ENCODE measurements around the gene SHANK1.

The SHANK1 gene

GRCh38 chr19:50697414-50698124, 22.0 kb downstream of the SHANK1 start:
- intact Hi-C loops (cut with DNase I): no loop called here
- DNase-seq: no peak

- no peak for DNase-seq
- intact Hi-C loops (cut with DNase I): no loop called here
Measured at GRCh38 chr19:50696094-50696483, 23.5 kb downstream of the SHANK1 start.

- DNase-seq: peak in 2 of 42 donors; percentile 22 to 32
- intact Hi-C loops (cut with DNase I): no loop called here
Measured at GRCh38 chr19:50695251-50696093, 24.1 kb downstream of the SHANK1 start.

DNA sequence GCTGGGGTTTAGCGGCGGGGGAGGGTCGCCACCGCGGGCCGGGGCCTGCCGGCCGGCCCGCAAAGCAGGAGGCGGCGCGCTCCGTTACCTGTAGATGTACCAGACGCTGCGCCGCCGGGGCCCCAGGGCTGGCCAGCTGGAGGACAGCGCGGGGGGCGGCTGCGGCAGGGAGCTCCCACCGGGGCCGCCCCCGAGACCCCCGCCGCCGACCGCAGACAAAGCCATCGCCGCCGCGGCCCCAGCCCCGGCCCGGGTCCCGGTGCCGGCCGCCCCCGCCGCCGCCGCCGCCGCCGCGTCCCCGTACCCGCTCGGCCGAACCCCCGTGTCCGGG, 24.8 kb downstream of the SHANK1 start:
- intact Hi-C loops (cut with DNase I): no loop called here
- no peak for DNase-seq

- DNase-seq: no peak
- intact Hi-C loops (cut with DNase I): no loop called here
Measured at GRCh38 chr19:50693064-50693975, 26.3 kb downstream of the SHANK1 start.

DNA sequence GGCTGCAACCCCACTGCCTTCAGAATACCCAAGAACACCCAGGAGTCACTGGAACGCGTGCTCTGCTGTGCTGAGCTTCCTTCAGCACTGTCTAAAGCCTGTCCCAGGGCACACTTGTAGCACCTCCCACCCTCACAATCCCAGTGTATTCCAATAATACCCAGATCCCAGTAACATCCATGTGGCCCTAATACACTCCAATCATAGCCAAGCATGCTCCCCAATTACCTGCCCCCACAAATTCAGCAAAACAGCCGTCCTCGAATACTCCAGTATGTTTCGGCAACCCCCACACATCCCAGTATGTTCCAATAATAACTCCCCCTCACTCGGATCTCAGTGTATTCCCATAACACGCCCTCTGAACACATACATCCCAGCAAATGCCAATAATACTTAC, 29.2 kb downstream of the SHANK1 start:
- peak in 25 of 42 donors; percentile 16 to 68 (median 32) for DNase-seq

GRCh38 chr19:50688766-50689165, 30.8 kb downstream of the SHANK1 start:
- intact Hi-C loops (cut with DNase I): no loop called here
- DNase-seq: no peak

More for the DNA sequence above, 29.2 kb downstream of the SHANK1 start:
- intact Hi-C loops (cut with DNase I): no loop called here

GRCh38 chr19:50686310-50687032, 33.1 kb downstream of the SHANK1 start:
- intact Hi-C loops (cut with DNase I): no loop called here
- no peak for DNase-seq

- peak; percentile 77 to 92 (median 84) for DNase-seq
- intact Hi-C loops (cut with DNase I): no loop called here
Measured at GRCh38 chr19:50679177-50680125, 40.2 kb downstream of the SHANK1 start.

- intact Hi-C loops (cut with DNase I): no loop called here
- no peak for DNase-seq
Measured at GRCh38 chr19:50678323-50678722, 41.3 kb downstream of the SHANK1 start.

DNA sequence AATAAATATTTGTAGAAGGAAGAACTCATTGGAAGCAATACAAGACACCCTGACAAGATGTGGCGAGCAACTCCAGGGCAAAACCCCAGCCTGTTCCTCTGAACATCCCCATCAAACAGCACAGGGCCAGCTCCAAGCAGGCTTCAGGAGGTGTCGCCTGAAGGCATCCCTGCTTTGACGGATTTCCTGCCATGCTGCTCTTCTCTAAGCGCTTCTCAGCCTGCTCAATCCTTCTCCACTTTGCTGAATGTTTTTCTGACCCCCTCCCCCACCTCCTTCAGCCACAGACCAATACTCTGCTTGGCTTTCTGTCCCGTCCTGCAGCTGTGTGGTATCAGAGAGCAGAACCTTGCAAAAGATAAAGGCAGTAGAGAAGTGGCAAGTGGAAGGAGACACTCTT, 42.0 kb downstream of the SHANK1 start:
- no peak for DNase-seq
- intact Hi-C loops (cut with DNase I): no loop called here

DNA sequence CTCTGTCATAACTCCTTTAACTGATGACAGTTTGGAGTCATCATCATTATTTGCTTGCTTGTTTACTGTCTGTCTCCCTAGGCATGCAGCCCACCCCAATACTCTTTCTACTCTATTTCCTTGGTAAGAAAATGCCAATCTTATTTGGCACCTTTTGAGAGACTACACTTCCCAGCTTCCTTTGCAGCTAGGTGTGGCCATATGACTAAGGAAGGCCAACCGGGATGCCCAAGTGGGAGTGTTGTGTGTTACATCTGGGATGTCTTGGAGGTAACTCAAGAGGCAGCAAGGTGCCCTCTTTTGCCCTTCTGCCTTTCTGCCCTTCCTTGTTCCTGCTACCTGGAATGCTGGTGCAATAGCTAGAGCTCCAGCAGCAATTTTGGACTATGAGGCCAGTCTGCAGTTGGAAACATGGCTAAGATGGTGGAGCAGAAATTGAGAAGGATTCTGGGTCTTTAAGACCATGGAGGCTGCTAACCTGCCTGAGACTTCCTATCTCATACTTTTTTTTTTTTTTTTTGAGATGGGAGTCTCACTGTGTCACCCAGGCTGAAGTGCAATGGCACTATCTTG, 42.9 kb downstream of the SHANK1 start:
- no peak for DNase-seq
- intact Hi-C loops (cut with DNase I): no loop called here

- intact Hi-C loops (cut with DNase I): no loop called here
Measured at GRCh38 chr19:50673118-50673517, 46.5 kb downstream of the SHANK1 start.

GRCh38 chr19:50670102-50670380, 49.6 kb downstream of the SHANK1 start:
- intact Hi-C loops (cut with DNase I): no loop called here
- DNase-seq: no peak

More at GRCh38 chr19:50673118-50673517, 46.5 kb downstream of the SHANK1 start:
- no peak for DNase-seq

DNA sequence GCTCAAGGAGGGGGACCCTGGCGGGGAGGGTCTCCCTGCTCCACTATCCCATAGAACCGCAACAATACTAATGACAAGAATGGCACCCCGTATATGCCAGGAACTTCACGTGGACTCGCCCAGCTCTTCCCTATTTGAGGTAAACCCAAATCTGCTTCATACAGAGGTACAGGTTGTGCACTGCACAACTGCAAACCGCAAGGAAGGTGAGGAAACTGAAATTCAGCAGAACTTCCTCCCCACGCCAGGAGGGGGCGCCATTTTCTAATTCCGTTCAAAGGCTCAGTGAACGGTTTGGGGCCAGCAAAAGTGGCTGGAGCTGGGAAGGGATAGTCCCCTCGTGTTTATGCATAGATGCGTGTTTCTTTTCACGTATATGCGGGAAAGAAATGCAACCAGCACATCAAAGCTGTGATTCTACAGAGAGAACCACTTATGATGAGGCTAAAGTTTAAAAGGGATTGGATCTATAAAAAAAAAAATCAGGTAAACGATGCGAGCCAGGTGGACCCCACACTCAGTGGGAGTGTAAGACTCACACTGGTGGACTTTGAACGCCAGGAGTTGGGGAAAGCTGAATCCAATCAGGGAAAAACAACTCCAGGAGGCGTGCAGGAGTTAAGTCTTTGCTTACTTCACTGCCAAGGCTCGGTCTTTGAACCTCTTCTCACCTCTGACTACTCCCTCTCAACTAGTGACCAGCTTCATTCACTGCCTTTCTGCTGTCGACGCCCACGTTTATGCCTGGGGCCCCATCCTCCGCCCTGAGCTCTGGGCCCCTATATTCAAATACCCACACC, 50.1 kb downstream of the SHANK1 start:
- peak in 39 of 42 donors; percentile 16 to 82 (median 59) for DNase-seq
- intact Hi-C loops (cut with DNase I): loop anchor here (5.0 kb wide), 1 partner anchor 113 kb away; no protein-coding TSS in a partner anchor

DNA sequence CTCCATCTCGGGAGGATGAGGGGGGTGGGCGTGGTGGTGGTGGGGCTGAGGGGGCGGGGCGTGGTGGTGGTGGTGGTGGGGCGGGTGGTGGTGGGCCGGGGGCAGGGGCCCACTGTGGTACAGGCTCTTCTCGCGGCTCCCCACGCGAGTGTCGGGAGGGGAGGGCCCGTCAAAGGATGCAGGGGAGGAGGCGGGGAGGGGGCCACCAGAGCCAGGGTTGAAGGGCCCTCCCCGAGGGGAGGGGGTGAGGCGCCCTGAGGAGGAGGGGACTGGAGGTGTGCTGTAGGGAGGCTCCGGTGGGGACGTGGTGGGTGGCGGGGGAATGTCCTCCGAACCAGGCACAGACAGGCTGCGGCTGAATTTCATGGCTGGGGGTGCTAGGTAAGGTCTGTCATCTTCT, 50.7 kb downstream of the SHANK1 start:
- no peak for DNase-seq
- intact Hi-C loops (cut with DNase I): loop anchor here (5.0 kb wide), 1 partner anchor 113 kb away; no protein-coding TSS in a partner anchor

- no peak for DNase-seq
- intact Hi-C loops (cut with DNase I): loop anchor here (5.0 kb wide), 1 partner anchor 114 kb away; no protein-coding TSS in a partner anchor
Measured at GRCh38 chr19:50668416-50668815, 51.2 kb downstream of the SHANK1 start.

All from head of caudate nucleus (tissue), 42 donors.